ENCODE measurements around the gene AGAP1.

DNA sequence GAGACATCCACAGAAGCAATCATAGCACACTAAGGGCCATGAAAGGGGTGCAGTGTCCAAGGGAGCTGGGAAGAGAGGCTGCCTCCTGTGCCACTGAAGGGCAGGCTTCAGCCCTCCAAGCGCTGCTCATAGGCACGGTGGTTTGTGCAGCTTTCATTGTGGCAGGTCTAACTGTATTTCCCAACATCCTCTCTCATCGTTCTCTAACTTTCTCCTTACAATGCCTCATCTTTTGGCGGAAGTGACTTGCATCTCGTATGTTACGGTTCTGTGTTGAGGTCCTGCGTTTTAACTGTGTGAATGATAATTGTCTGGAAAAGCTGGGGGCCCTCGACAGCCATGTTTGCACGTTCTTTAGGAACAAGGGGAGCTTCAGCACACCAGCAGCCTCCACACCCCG is 460.4 kb downstream of the AGAP1 start:
- TF ChIP-seq, protein P1, sequence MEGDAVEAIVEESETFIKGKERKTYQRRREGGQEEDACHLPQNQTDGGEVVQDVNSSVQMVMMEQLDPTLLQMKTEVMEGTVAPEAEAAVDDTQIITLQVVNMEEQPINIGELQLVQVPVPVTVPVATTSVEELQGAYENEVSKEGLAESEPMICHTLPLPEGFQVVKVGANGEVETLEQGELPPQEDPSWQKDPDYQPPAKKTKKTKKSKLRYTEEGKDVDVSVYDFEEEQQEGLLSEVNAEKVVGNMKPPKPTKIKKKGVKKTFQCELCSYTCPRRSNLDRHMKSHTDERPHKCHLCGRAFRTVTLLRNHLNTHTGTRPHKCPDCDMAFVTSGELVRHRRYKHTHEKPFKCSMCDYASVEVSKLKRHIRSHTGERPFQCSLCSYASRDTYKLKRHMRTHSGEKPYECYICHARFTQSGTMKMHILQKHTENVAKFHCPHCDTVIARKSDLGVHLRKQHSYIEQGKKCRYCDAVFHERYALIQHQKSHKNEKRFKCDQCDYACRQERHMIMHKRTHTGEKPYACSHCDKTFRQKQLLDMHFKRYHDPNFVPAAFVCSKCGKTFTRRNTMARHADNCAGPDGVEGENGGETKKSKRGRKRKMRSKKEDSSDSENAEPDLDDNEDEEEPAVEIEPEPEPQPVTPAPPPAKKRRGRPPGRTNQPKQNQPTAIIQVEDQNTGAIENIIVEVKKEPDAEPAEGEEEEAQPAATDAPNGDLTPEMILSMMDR (IDR thresholded peaks at IDR 0.05) = no peak
- TF ChIP-seq POLR2A (IDR thresholded peaks at IDR 0.05) = no peak
